Skin epidermis (tissue), 12 donors: ENCODE measurements around the gene TLK1.
A peak's percentile ranks its signal among the peaks of the same experiment; 100 is the strongest.

ENCODE experiments used
- H3K27ac ChIP-seq, 21 experiments: fragments of 200-600 bp; sonication (generic) in 11 of 21; one replicate each; pipeline ENCODE4 v1.5.0; 2020; ENCODE audit warnings: mild to moderate bottlenecking in 3 of 21, inconsistent platforms in 2 of 21, moderate library complexity in 2 of 21
- H3K4me3 ChIP-seq, 7 experiments: fragments of 200-600 bp; sonication (generic) in 2 of 7; one replicate each; pipeline ENCODE4 v1.5.0; 2020; ENCODE audit warnings: inconsistent platforms in 2 of 7, mild to moderate bottlenecking in 2 of 7, moderate library complexity in 1 of 7

Gene TLK1

GRCh38 chr2:171149171-171149938 is 11.3 kb downstream of the TLK1 start:
- no peak overlapping the region for H3K27ac ChIP-seq
- H3K4me3 ChIP-seq: no peak overlapping the region

GRCh38 chr2:171147081-171147480 is 13.6 kb downstream of the TLK1 start:
- H3K4me3 ChIP-seq: no peak overlapping the region
- H3K27ac ChIP-seq: peak overlapping the region in 2 of 21 experiments; percentile 8 to 12

- Histone ChIP-seq H3K4me3 (no peak overlapping the region), H3K27ac (peak overlapping the region in 3 of 21 experiments; percentile 8 to 12 (median 11))
These were observed 14.1 kb downstream of the TLK1 start for GRCh38 chr2:171146633-171147032.

- Histone ChIP-seq H3K27ac (peak overlapping the region in 2 of 21 experiments; percentile 11 to 12), H3K4me3 (no peak overlapping the region)
These were observed 14.6 kb downstream of the TLK1 start for GRCh38 chr2:171146071-171146470.

GRCh38 chr2:171143670-171144062 is 17.0 kb downstream of the TLK1 start:
- H3K27ac ChIP-seq: no peak overlapping the region

GRCh38 chr2:171142398-171142797 is 18.3 kb downstream of the TLK1 start:
- no peak overlapping the region for H3K27ac ChIP-seq
- no peak overlapping the region for H3K4me3 ChIP-seq

More at GRCh38 chr2:171143670-171144062, 17.0 kb downstream of the TLK1 start:
- H3K4me3 ChIP-seq: no peak overlapping the region

- no peak overlapping the region for H3K4me3 ChIP-seq
These were observed 19.4 kb downstream of the TLK1 start for GRCh38 chr2:171141320-171141719.

GRCh38 chr2:171139860-171140259 is 20.8 kb downstream of the TLK1 start:
- Histone ChIP-seq H3K4me3 (no peak overlapping the region), H3K27ac (no peak overlapping the region)

More at GRCh38 chr2:171141320-171141719, 19.4 kb downstream of the TLK1 start:
- H3K27ac ChIP-seq: no peak overlapping the region

- no peak overlapping the region for H3K4me3 ChIP-seq
- H3K27ac ChIP-seq: no peak overlapping the region
These were observed 24.7 kb downstream of the TLK1 start for GRCh38 chr2:171136024-171136423.

GRCh38 chr2:171134624-171135230 is 26.0 kb downstream of the TLK1 start:
- no peak overlapping the region for H3K27ac ChIP-seq
- H3K4me3 ChIP-seq: no peak overlapping the region

GRCh38 chr2:171132086-171132485 is 28.6 kb downstream of the TLK1 start:
- no peak overlapping the region for H3K4me3 ChIP-seq
- no peak overlapping the region for H3K27ac ChIP-seq

- no peak overlapping the region for H3K27ac ChIP-seq
- H3K4me3 ChIP-seq: no peak overlapping the region
These were observed 32.2 kb downstream of the TLK1 start for GRCh38 chr2:171128461-171128860.

GRCh38 chr2:171124541-171124940 is 36.2 kb downstream of the TLK1 start:
- H3K27ac ChIP-seq: no peak overlapping the region
- H3K4me3 ChIP-seq: no peak overlapping the region

GRCh38 chr2:171109571-171109970 is 51.1 kb downstream of the TLK1 start:
- H3K27ac ChIP-seq: no peak overlapping the region
- H3K4me3 ChIP-seq: no peak overlapping the region

- no peak overlapping the region for H3K27ac ChIP-seq
- no peak overlapping the region for H3K4me3 ChIP-seq
These were observed 51.7 kb downstream of the TLK1 start for GRCh38 chr2:171109020-171109419.

GRCh38 chr2:171107803-171108202 is 52.9 kb downstream of the TLK1 start:
- Histone ChIP-seq H3K27ac (no peak overlapping the region), H3K4me3 (no peak overlapping the region)

- no peak overlapping the region for H3K4me3 ChIP-seq
- H3K27ac ChIP-seq: no peak overlapping the region
These were observed 56.3 kb downstream of the TLK1 start for GRCh38 chr2:171104379-171104778.

GRCh38 chr2:171102802-171103201 is 57.9 kb downstream of the TLK1 start:
- no peak overlapping the region for H3K27ac ChIP-seq

GRCh38 chr2:171100370-171100769 is 60.3 kb downstream of the TLK1 start:
- no peak overlapping the region for H3K4me3 ChIP-seq
- no peak overlapping the region for H3K27ac ChIP-seq

More at GRCh38 chr2:171102802-171103201, 57.9 kb downstream of the TLK1 start:
- H3K4me3 ChIP-seq: no peak overlapping the region

GRCh38 chr2:171098607-171099006 is 62.1 kb downstream of the TLK1 start:
- Histone ChIP-seq H3K4me3 (no peak overlapping the region), H3K27ac (no peak overlapping the region)

- no peak overlapping the region for H3K4me3 ChIP-seq
- no peak overlapping the region for H3K27ac ChIP-seq
These were observed 65.6 kb downstream of the TLK1 start for GRCh38 chr2:171095014-171095582.
